Left ventricle myocardium inferior (tissue), 1 donor: ENCODE data around the gene ZDHHC13. TPM values are rescaled to one million over a fixed set of nuclear protein-coding genes. Genes with fewer than 3 reads are reported as not detected.

ENCODE experiments used
- DNase-seq: peaks from one replicate; pipeline ENCODE4 v3.0.0-alpha.2; 2020
- H3K27ac ChIP-seq: fragments of 200-600 bp; replicated peaks from 2 replicates; pipeline ENCODE4 v1.8.0; 2021
- H3K27me3 ChIP-seq: fragments of 200-600 bp; 2 replicates; pipeline ENCODE4 v1.8.0; 2021; ENCODE audit warnings: low read depth
- H3K36me3 ChIP-seq: fragments of 200-600 bp; 2 replicates; pipeline ENCODE4 v1.8.0; 2021
- H3K4me1 ChIP-seq: fragments of 200-600 bp; 2 replicates; pipeline ENCODE4 v1.8.0; 2021
- H3K4me3 ChIP-seq: fragments of 200-600 bp; 2 replicates; pipeline ENCODE4 v1.8.0; 2021; ENCODE audit warnings: mild to moderate bottlenecking, moderate library complexity
- H3K9me3 ChIP-seq: fragments of 200-600 bp; replicated peaks from 2 replicates; pipeline ENCODE4 v1.8.0; 2021
- intact Hi-C: fragments of 100-400 bp; cut with micrococcal nuclease; formaldehyde crosslinking; loops from one replicate; pipeline ENCODE4 v1.11.0; 2022
- total RNA-seq: library from RNA; stranded (reverse); fragmentation: NEBNext Ultra II Directional; extraction: Animal tissue kit (Norgen Biotek cat#: 25700); gene quantifications from one replicate; pipeline ENCODE4 v1.2.1, GENCODE V29; 2021
- TF ChIP-seq, protein P1 (sequence below): fragments of 200-600 bp; IDR thresholded peaks from 2 replicates; pipeline ENCODE4 v1.8.0; 2021; ENCODE audit warnings: antibody characterized with exemption, mild to moderate bottlenecking, borderline replicate concordance
- donor health status: DM: no; HTN: yes; CAD: no; lungs with severe emphysema.

The ZDHHC13 gene
- total RNA-seq, 1 donor from 2014 or later = 8.0 TPM

DNA sequence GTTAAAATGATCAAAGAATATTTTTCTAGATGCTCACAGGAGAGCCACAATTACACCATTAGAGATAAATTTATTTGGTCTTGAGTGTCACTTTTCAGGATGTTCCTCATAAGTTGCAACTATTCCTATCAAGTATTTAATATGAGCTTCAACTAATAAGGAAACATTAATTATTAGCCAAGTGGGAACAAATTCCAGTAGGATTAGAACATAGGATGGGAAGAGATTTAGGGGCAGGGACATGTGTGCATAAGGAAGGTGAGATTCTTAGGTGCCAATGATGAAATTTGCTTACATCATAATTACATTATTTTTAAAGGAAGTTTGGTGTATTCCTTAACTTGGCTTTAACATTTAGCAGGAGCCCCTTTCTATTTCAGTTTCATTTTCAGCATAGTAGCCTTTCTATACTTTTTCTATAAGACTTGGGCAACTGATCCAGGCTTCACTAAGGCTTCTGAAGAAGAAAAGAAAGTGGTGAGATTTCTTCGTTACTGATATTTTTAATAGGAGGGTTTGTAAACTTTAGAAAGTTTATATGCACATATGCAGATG lies 46.1 kb downstream of the ZDHHC13 start:
- Histone ChIP-seq H3K36me3 (peaks cover 24% of the 10 kb centered on the region), H3K4me1 (peaks cover 11% of the 10 kb centered on the region), H3K27me3 (no peaks in the 10 kb centered on the region), H3K9me3 (no peaks in the 10 kb centered on the region), H3K4me3 (no peak overlapping the region), H3K27ac (no peak overlapping the region)
- DNase-seq = no peak
- TF ChIP-seq, protein P1, sequence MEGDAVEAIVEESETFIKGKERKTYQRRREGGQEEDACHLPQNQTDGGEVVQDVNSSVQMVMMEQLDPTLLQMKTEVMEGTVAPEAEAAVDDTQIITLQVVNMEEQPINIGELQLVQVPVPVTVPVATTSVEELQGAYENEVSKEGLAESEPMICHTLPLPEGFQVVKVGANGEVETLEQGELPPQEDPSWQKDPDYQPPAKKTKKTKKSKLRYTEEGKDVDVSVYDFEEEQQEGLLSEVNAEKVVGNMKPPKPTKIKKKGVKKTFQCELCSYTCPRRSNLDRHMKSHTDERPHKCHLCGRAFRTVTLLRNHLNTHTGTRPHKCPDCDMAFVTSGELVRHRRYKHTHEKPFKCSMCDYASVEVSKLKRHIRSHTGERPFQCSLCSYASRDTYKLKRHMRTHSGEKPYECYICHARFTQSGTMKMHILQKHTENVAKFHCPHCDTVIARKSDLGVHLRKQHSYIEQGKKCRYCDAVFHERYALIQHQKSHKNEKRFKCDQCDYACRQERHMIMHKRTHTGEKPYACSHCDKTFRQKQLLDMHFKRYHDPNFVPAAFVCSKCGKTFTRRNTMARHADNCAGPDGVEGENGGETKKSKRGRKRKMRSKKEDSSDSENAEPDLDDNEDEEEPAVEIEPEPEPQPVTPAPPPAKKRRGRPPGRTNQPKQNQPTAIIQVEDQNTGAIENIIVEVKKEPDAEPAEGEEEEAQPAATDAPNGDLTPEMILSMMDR = no peak
- intact Hi-C loops = no loop called here

DNA sequence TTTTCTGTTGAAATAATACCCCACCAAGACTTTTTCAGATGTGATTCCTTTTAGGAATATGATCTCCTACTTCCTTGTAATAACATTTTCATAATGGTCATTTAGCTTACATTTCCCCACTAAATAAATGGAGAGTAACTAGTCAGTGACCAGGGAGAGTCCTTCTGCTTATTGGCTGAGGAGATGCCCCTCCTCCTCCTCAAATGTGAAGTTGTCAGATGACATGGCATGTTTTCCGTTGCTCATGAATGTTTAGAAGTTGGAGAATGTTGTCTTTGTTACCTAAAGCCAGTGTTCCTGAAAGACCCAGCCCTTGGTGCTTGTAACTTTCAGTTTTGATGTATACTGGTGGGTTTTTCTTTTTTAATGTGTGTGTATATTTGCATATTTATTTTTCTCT lies 46.6 kb downstream of the ZDHHC13 start:
- Histone ChIP-seq H3K4me3 (no peak overlapping the region), H3K36me3 (peaks cover 25% of the 10 kb centered on the region), H3K27me3 (no peaks in the 10 kb centered on the region), H3K27ac (no peak overlapping the region), H3K4me1 (peaks cover 15% of the 10 kb centered on the region), H3K9me3 (no peaks in the 10 kb centered on the region)
- TF ChIP-seq, protein P1 = no peak
- no peak for DNase-seq
- intact Hi-C loops = no loop called here

DNA sequence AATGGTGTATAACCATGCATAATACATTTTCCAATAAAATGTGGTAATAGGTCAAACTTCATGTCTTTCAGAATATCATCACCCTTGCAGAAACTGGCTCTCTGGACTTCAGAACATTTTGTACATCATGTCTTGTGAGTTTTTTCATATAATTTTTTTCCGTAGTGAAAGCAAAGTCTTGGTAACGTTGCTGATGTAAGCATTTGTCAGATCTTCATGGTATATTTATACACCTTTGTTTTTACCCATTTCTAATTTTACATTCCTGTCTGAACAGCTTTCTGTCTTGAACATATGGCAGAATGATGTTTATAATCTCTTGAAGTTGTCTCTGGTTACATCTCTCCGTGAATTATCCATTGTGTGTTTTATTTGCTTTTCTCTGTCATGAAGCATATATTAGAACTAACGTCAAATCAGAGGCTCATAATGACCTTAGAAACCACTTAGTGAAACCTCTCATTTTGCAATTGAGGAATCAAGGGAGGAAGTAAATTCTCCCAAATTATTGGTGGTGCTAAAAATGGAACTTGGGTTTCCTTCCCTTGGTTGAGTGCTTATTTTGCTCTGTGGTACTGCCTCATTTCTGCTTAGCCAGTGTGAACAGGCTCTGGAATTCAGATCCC lies 47.4 kb downstream of the ZDHHC13 start:
- Histone ChIP-seq H3K9me3 (no peaks in the 10 kb centered on the region), H3K27me3 (no peaks in the 10 kb centered on the region), H3K4me3 (no peak overlapping the region), H3K4me1 (peaks cover 22% of the 10 kb centered on the region), H3K36me3 (peaks cover 19% of the 10 kb centered on the region), H3K27ac (no peak overlapping the region)
- TF ChIP-seq, protein P1 = no peak
- no peak for DNase-seq
- intact Hi-C loops = no loop called here

DNA sequence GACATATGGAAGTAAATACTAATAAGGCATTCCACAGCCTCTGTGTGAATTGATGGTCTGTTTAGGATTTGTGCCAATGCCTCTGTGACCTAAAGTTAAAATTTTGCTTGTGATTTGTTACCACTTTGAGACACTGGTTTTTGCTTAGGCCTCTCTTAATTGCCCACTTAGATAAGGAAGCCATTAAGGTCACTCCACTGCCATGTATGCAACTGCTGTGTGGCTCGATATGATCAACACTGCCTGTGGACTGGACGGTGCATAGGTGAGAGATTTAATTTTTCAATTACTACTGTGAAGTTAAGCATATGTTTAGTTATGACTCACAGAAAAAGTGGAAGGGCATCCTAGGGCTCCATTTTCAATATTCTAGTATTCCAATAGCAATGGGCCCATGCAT lies 47.9 kb downstream of the ZDHHC13 start:
- H3K4me3 ChIP-seq = no peak overlapping the region
- H3K36me3 ChIP-seq = peaks cover 14% of the 10 kb centered on the region
- intact Hi-C loops = no loop called here
- TF ChIP-seq, protein P1 = no peak
- H3K27ac ChIP-seq = no peak overlapping the region
- peaks cover 27% of the 10 kb centered on the region for H3K4me1 ChIP-seq
- no peaks in the 10 kb centered on the region for H3K9me3 ChIP-seq
- DNase-seq = no peak
- no peaks in the 10 kb centered on the region for H3K27me3 ChIP-seq

DNA sequence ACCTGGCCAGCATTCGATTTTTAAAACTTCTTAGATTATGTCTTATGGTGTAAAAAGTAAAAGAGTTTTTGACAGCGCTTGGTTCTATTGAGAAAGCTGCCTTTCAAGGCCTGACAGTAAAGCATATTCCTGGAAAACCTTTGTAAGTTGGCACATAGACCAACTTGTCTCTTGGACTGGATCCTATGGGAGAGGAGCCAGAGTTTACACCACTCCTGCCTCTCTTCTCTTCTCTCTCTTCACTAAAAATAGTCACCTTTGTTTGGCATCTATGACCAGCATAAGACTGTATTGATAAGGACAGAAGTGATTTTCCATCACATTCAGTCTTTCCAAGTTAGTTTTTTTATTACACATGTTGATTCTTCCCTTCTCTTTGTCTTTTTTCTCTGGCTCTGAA lies 51.1 kb downstream of the ZDHHC13 start:
- DNase-seq = no peak
- H3K4me1 ChIP-seq = peaks cover 54% of the 10 kb centered on the region
- intact Hi-C loops = no loop called here
- no peaks in the 10 kb centered on the region for H3K27me3 ChIP-seq
- no peak overlapping the region for H3K4me3 ChIP-seq
- H3K36me3 ChIP-seq = peaks cover 14% of the 10 kb centered on the region
- no peaks in the 10 kb centered on the region for H3K9me3 ChIP-seq
- TF ChIP-seq, protein P1 = no peak
- H3K27ac ChIP-seq = peak overlapping the region; percentile 76
